Measurements from ENCODE around the gene HNRNPUL1.

- TF ChIP-seq, protein P1, sequence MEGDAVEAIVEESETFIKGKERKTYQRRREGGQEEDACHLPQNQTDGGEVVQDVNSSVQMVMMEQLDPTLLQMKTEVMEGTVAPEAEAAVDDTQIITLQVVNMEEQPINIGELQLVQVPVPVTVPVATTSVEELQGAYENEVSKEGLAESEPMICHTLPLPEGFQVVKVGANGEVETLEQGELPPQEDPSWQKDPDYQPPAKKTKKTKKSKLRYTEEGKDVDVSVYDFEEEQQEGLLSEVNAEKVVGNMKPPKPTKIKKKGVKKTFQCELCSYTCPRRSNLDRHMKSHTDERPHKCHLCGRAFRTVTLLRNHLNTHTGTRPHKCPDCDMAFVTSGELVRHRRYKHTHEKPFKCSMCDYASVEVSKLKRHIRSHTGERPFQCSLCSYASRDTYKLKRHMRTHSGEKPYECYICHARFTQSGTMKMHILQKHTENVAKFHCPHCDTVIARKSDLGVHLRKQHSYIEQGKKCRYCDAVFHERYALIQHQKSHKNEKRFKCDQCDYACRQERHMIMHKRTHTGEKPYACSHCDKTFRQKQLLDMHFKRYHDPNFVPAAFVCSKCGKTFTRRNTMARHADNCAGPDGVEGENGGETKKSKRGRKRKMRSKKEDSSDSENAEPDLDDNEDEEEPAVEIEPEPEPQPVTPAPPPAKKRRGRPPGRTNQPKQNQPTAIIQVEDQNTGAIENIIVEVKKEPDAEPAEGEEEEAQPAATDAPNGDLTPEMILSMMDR (conservative IDR thresholded peaks at IDR 0.05 in 1 of 2, IDR thresholded peaks at IDR 0.05 in 1 of 2; ENCODE audit: low read depth in 1 of 2, low read length in 2 of 2), result no peak
- no peak for TF ChIP-seq EZH2 (IDR thresholded peaks at IDR 0.05; ENCODE audit: low read length, missing control alignments)
Measured at GRCh38 chr19:41356984-41357739, 93.0 kb downstream of the HNRNPUL1 start.

Measured in fibroblast of lung (primary cell).